Measurements from ENCODE around the gene RBMS3. TPM values are rescaled to one million over a fixed set of nuclear protein-coding genes. Genes with fewer than 3 reads are reported as not detected.

The RBMS3 gene
- total and polyA plus RNA-seq, 12 donors = 8.7 to 90.1 (median 51.2) TPM

DNA sequence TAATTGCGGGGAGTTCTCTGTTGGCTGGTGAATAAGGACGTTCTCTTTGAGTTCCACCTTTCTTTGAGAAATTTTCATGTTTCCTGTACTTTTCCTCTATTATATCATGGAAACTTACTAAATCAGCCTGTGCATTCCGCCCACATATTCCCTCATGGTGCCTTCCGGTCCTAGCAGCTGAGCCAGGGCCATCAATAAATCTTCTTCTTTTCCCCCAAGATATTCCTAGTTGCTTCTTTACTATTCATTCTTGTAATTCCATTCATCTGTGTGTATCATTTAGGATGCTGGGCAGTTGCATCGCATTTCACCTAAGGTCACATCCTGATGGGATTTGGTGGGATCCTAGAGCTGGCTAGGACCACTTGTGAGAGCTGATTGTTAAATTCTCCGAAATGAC lies 139.2 kb downstream of the RBMS3 start:
- WGBS, 4 donors = 86 to 90% (median 87%) methylated on average over 6 of the region's 6 CpGs
- no peak for TF ChIP-seq POLR2A (IDR thresholded peaks at IDR 0.05)
- TF ChIP-seq, protein P1, sequence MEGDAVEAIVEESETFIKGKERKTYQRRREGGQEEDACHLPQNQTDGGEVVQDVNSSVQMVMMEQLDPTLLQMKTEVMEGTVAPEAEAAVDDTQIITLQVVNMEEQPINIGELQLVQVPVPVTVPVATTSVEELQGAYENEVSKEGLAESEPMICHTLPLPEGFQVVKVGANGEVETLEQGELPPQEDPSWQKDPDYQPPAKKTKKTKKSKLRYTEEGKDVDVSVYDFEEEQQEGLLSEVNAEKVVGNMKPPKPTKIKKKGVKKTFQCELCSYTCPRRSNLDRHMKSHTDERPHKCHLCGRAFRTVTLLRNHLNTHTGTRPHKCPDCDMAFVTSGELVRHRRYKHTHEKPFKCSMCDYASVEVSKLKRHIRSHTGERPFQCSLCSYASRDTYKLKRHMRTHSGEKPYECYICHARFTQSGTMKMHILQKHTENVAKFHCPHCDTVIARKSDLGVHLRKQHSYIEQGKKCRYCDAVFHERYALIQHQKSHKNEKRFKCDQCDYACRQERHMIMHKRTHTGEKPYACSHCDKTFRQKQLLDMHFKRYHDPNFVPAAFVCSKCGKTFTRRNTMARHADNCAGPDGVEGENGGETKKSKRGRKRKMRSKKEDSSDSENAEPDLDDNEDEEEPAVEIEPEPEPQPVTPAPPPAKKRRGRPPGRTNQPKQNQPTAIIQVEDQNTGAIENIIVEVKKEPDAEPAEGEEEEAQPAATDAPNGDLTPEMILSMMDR (IDR thresholded peaks at IDR 0.05) = no peak
- H3K27ac ChIP-seq = peak overlapping the region in 2 of 5 donors; percentile 20 to 47
- peaks cover 0 to 4% of the 10 kb centered on the region in 2 donors for H3K4me1 ChIP-seq (replicated peaks in 1 of 2)
- peak in 1 of 7 donors; percentile 26 for DNase-seq
- H3K9me3 ChIP-seq (replicated peaks in 1 of 3) = peaks cover 0 to 5% (median 0%) of the 10 kb centered on the region in 3 donors
- H3K27me3 ChIP-seq = no peaks in the 10 kb centered on the region
- no peaks in the 10 kb centered on the region for H3K36me3 ChIP-seq (replicated peaks in 1 of 2)
- no peak overlapping the region for H3K4me3 ChIP-seq
- intact Hi-C loops (cut with DNase I) = no loop called here

DNA sequence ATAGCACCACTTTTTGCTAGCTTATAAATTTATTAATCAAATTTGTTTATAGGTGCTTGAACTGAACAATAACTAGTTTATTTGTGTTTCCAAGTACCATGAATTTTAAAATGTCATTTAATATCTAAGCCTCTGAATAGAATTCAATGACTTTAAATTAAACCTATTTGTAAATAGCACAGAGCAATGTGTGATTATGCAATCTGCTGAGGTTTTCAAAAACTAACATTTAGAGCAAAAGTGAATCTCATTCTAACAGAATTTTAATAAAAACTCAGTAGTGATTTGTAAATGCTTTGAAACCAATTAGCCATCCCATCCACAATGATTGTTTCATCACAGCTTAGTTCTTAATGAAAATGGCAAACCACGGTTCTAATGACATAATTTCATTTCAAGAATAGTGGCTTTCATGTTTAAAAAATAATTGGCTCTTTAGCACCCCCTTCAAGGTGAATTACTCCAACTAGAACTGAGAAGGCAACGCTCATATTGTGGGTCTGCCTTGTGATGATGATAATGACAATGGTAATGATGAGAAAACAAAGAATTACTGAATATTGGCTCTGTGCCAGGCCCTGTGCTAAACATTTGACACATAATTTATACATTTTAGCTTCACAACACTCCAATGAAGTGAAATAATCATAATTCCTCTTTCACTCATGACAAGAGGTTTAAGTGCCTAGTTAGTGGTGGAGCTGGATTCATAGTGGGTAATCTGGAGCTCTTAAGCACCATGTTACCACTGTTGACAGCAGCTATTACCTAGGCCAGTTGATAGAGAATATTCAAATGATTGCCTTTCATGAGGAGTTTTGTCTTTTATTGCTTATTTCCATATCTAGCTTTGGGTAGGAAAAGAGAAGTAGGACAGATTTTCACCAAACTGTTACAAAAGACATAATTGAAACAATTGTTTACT lies 145.7 kb downstream of the RBMS3 start:
- no peak for DNase-seq
- Histone ChIP-seq H3K9me3 (replicated peaks in 1 of 3) (no peaks in the 10 kb centered on the region), H3K27me3 (no peaks in the 10 kb centered on the region), H3K4me3 (no peak overlapping the region), H3K27ac (no peak overlapping the region), H3K36me3 (replicated peaks in 1 of 2) (no peaks in the 10 kb centered on the region), H3K4me1 (replicated peaks in 1 of 2) (peaks cover 0 to 32% of the 10 kb centered on the region in 2 donors)
- WGBS, 4 donors = 82 to 89% (median 87%) methylated on average over 2 of the region's 2 CpGs
- TF ChIP-seq POLR2A (IDR thresholded peaks at IDR 0.05) = no peak
- TF ChIP-seq, protein P1 (IDR thresholded peaks at IDR 0.05) = no peak
- intact Hi-C loops (cut with DNase I) = no loop called here

DNA sequence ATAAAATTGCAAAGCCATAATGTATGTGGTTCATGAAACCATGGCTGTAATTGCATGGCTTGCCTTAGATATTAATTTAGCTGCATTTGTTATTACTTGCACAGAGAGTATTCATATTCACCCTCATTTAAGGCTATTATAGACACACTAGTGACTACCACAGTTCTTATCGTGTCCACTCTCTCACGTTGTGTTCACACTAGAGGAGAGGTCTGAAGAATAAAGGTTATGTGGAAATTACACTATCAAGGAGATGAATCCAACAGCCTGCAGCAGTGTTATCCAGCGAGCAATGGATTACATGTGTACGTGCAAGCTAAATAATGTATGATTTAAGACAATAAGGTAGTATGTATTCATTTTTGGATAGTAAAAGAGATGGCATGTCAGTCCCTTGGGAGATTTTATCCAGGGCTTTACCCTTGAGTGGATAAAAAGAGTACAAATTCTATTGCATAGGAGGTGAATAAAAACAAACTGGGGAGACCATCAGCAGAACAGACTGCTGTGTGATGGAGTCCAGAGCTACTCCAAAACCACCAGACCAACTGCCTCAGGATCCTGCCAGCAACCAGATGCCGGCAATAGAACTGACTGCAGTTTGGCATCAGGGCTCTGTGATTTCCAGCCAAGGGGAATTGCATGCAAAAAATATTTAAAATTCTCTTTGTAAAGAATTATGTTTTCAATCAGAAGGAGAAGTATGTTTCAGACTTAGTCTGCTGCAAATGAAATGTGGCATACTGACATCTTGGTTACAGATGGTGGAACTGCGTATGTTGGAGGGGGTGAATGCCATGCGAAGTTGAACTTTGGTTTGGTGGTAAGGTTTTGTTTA lies 146.6 kb downstream of the RBMS3 start:
- Histone ChIP-seq H3K27ac (no peak overlapping the region), H3K4me1 (replicated peaks in 1 of 2) (peaks cover 0 to 33% of the 10 kb centered on the region in 2 donors), H3K36me3 (replicated peaks in 1 of 2) (no peaks in the 10 kb centered on the region), H3K9me3 (replicated peaks in 1 of 3) (no peaks in the 10 kb centered on the region), H3K27me3 (no peaks in the 10 kb centered on the region), H3K4me3 (no peak overlapping the region)
- intact Hi-C loops (cut with DNase I) = no loop called here
- TF ChIP-seq, protein P1 (IDR thresholded peaks at IDR 0.05) = no peak
- TF ChIP-seq POLR2A (IDR thresholded peaks at IDR 0.05) = no peak
- 85 to 93% (median 87%) methylated on average over 7 of the region's 7 CpGs for WGBS, 4 donors
- no peak for DNase-seq

DNA sequence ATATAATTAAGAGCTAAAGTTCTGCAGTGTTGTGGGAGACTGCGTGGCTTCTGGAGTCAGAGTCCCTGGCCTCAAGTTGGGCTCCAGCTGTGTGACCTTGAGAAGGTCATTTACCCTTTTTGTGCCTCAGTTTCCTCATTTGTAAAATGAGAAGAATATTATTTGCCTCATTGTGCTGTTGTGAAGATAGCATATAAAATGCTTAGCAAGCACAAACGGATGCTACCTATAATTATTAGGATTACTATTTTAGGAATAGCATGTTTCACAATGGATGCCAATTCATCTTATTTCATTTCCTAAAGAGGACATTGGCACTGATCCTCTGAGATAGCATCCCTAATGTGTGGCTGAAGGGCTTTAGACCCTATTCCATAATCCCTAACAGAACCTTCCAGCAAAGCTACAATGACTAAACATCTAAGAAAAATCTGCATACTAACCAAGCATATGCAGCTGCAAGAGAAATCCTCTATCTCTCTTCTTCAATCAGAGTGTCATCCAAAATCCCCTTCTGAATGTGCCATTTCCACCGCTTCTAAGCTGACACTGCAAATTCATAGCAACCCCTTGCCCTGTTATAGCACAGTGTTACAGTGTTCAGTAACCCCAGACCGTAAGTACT lies 148.3 kb downstream of the RBMS3 start:
- H3K4me1 ChIP-seq (replicated peaks in 1 of 2) = peaks cover 0 to 33% of the 10 kb centered on the region in 2 donors
- 40 to 67% (median 57%) methylated on average over 4 of the region's 4 CpGs for WGBS, 4 donors

More for the DNA sequence above, 148.3 kb downstream of the RBMS3 start:
- Histone ChIP-seq H3K27me3 (no peaks in the 10 kb centered on the region), H3K4me3 (no peak overlapping the region), H3K27ac (peak overlapping the region in 1 of 5 donors; percentile 22), H3K36me3 (replicated peaks in 1 of 2) (no peaks in the 10 kb centered on the region), H3K9me3 (replicated peaks in 1 of 3) (no peaks in the 10 kb centered on the region)
- intact Hi-C loops (cut with DNase I) = no loop called here
- TF ChIP-seq POLR2A (IDR thresholded peaks at IDR 0.05) = no peak
- TF ChIP-seq, protein P1 (IDR thresholded peaks at IDR 0.05) = no peak
- no peak for DNase-seq
